ENCODE measurements around the gene RAPGEF4. TPM values are rescaled to one million over a fixed set of nuclear protein-coding genes. Genes with fewer than 3 reads are reported as not detected.

Gene RAPGEF4
- total and polyA plus RNA-seq, 9 of the 15 experiments (the other 6 are each of a cell fraction or from before 2014, with no cell fraction given), result 0.04 to 0.33 (median 0.13) TPM; not detected in 6

GRCh38 chr2:172740856-172741255 lies 5.2 kb downstream of the RAPGEF4 start:
- Histone ChIP-seq H2AFZ (ENCODE audit: low read depth, low read length) (no peak overlapping the region), H3K27ac (ENCODE audit: extremely low read depth, low read depth, low read length) (no peak overlapping the region), H3K4me1 (replicated peaks in 1 of 2; ENCODE audit: control insufficient read depth in 2 of 2, insufficient read depth in 2 of 2, low read length in 2 of 2) (no peaks in the 10 kb centered on the region), H4K20me1 (replicated peaks; ENCODE audit: control insufficient read depth, insufficient read depth, low read length) (no peaks in the 10 kb centered on the region), H3K27me3 (ENCODE audit: control insufficient read depth in 2 of 2, insufficient read depth in 2 of 2, low read length in 2 of 2) (peaks cover 7 to 12% of the 10 kb centered on the region in 2 experiments; a peak in 3 of 5 replicates), H3K36me3 (ENCODE audit: control insufficient read depth, insufficient read depth, low read length) (no peaks in the 10 kb centered on the region), H3K4me2 (ENCODE audit: insufficient read depth, low read length) (no peak overlapping the region), H3K9me1 (ENCODE audit: control insufficient read depth, insufficient read depth, low read length) (no peaks in the 10 kb centered on the region), H3K9ac (ENCODE audit: insufficient read depth in 1 of 2, low read depth in 2 of 2, low read length in 2 of 2) (no peak overlapping the region), H3K4me3 (no peak overlapping the region), H3K79me2 (ENCODE audit: control insufficient read depth, insufficient read depth, low read length) (no peaks in the 10 kb centered on the region), H3K9me3 (replicated peaks; ENCODE audit: control insufficient read depth, insufficient read depth, low read depth, low read length) (no peaks in the 10 kb centered on the region)
- FAIRE-seq (no peak), ATAC-seq (no peak), DNase-seq (ENCODE audit: extremely low read depth in 1 of 4, low spot score in 3 of 4) (no peak)
- in situ Hi-C loops (cut with MboI) (no loop called here), intact Hi-C loops (cut with micrococcal nuclease) (no loop called here)
- POLR2A ChIA-PET, result interaction anchor here (0.6 kb wide), 1 partner anchor 54 kb away, joined by 3 read pairs; no protein-coding TSS in a partner anchor
- WGBS (ENCODE audit: insufficient coverage, low coverage, missing lambda C conversion rate), result 1% methylated on average over 5 of the region's 5 CpGs
- CTCF ChIA-PET (ENCODE audit: low intra/inter-chr PET ratio), result no interaction called here
- BruUV-seq (replicated peaks), result no TSS peak
- TF ChIP-seq ATF4 (CRISPR knock-in tag; IDR thresholded peaks at IDR 0.05) (no peak), PCBP1 (IDR thresholded peaks at IDR 0.05; ENCODE audit: low read depth, low read length, poor library complexity, severe bottlenecking) (no peak), EZH2 (IDR thresholded peaks at IDR 0.05; ENCODE audit: borderline replicate concordance, low read depth, low read length) (no peak), BRCA1 (IDR thresholded peaks at IDR 0.05) (no peak), BRCA1 (CRISPR knock-in tag; IDR thresholded peaks at IDR 0.05) (no peak), ATF6 (CRISPR knock-in tag; IDR thresholded peaks at IDR 0.05) (no peak), POLR2B (IDR thresholded peaks at IDR 0.05; ENCODE audit: low read depth, partially characterized antibody) (no peak), SMC3 (conservative IDR thresholded peaks at IDR 0.05; ENCODE audit: insufficient read depth, low read depth, low read length) (no peak), HDAC1 (IDR thresholded peaks at IDR 0.05) (no peak), OTX1 (CRISPR knock-in tag; IDR thresholded peaks at IDR 0.05) (no peak), ZSCAN32 (CRISPR knock-in tag; IDR thresholded peaks at IDR 0.05) (no peak), MAX (CRISPR knock-in tag; IDR thresholded peaks at IDR 0.05) (no peak), HMG20A (CRISPR knock-in tag; conservative IDR thresholded peaks at IDR 0.05) (no peak)
- TF ChIP-seq, protein P1, sequence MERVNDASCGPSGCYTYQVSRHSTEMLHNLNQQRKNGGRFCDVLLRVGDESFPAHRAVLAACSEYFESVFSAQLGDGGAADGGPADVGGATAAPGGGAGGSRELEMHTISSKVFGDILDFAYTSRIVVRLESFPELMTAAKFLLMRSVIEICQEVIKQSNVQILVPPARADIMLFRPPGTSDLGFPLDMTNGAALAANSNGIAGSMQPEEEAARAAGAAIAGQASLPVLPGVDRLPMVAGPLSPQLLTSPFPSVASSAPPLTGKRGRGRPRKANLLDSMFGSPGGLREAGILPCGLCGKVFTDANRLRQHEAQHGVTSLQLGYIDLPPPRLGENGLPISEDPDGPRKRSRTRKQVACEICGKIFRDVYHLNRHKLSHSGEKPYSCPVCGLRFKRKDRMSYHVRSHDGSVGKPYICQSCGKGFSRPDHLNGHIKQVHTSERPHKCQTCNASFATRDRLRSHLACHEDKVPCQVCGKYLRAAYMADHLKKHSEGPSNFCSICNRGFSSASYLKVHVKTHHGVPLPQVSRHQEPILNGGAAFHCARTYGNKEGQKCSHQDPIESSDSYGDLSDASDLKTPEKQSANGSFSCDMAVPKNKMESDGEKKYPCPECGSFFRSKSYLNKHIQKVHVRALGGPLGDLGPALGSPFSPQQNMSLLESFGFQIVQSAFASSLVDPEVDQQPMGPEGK (CRISPR knock-in tag; IDR thresholded peaks at IDR 0.05; ENCODE audit: borderline replicate concordance), result no peak
- TF ChIP-seq, protein P2, sequence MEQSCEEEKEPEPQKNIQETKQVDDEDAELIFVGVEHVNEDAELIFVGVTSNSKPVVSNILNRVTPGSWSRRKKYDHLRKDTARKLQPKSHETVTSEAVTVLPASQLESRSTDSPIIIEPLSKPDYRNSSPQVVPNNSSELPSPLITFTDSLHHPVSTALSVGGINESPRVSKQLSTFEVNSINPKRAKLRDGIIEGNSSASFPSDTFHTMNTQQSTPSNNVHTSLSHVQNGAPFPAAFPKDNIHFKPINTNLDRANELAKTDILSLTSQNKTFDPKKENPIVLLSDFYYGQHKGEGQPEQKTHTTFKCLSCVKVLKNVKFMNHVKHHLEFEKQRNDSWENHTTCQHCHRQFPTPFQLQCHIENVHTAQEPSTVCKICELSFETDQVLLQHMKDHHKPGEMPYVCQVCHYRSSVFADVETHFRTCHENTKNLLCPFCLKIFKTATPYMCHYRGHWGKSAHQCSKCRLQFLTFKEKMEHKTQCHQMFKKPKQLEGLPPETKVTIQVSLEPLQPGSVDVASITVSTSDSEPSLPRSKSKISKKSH (CRISPR knock-in tag; IDR thresholded peaks at IDR 0.05), result no peak

Measured in K562 (cell line).